Loucy (cell line): Measurements from ENCODE around the gene CTDSP2.

Source experiments
- H2AFZ ChIP-seq: fragments of 200-600 bp; sonication (generic); 2 replicates; pipeline ENCODE4 v1.6.0; 2016; ENCODE audit warnings: antibody characterized with exemption, mild to moderate bottlenecking, low read length, moderate library complexity
- H3F3A ChIP-seq: fragments of 200-600 bp; 2 replicates; pipeline ENCODE4 v1.6.0; 2016; ENCODE audit warnings: antibody characterized with exemption, low read depth, mild to moderate bottlenecking
- H3K27me3 ChIP-seq: fragments of 200-600 bp; sonication (generic); 2 replicates; pipeline ENCODE4 v1.6.1; 2014; ENCODE audit warnings: low read length, mild to moderate bottlenecking; ENCODE audit not compliant: insufficient read depth, poor library complexity, severe bottlenecking
- H3K36me3 ChIP-seq: fragments of 200-600 bp; sonication (generic); 2 replicates; pipeline ENCODE4 v1.6.1; 2016; ENCODE audit warnings: low read length; ENCODE audit not compliant: insufficient read depth
- H3K4me1 ChIP-seq: fragments of 200-600 bp; sonication (generic); 2 replicates; pipeline ENCODE4 v1.5.1; 2014; ENCODE audit warnings: low read length, mild to moderate bottlenecking; ENCODE audit not compliant: insufficient read depth, poor library complexity, severe bottlenecking
- H3K4me2 ChIP-seq: fragments of 200-600 bp; sonication (generic); 2 replicates; pipeline ENCODE4 v1.6.0; 2014; ENCODE audit warnings: antibody characterized with exemption, low read length, low read depth, mild to moderate bottlenecking; ENCODE audit not compliant: poor library complexity, severe bottlenecking
- H3K4me3 ChIP-seq: fragments of 200-600 bp; sonication (generic); 2 replicates; pipeline ENCODE4 v1.5.1; 2014; ENCODE audit warnings: low read length, mild to moderate bottlenecking, mixed read lengths; ENCODE audit not compliant: poor library complexity, severe bottlenecking
- H3K79me2 ChIP-seq: fragments of 200-600 bp; sonication (generic); 2 replicates; pipeline ENCODE4 v1.6.1; 2014; ENCODE audit warnings: low read length; ENCODE audit not compliant: insufficient read depth
- H3K9ac ChIP-seq: fragments of 200-600 bp; sonication (generic); 2 replicates; pipeline ENCODE4 v1.6.0; 2014; ENCODE audit warnings: mild to moderate bottlenecking, low read depth, low read length, moderate library complexity; ENCODE audit not compliant: poor library complexity, severe bottlenecking
- H3K9me2 ChIP-seq: fragments of 200-600 bp; sonication (generic); replicated peaks from 2 replicates; pipeline ENCODE4 v1.6.1; 2016; ENCODE audit warnings: low read depth, low read length, mixed read lengths
- H3K9me3 ChIP-seq: fragments of 200-600 bp; sonication (generic); 2 replicates; pipeline ENCODE4 v1.6.1; 2014; ENCODE audit warnings: mild to moderate bottlenecking, antibody characterized with exemption, low read length, low read depth; ENCODE audit not compliant: insufficient read depth
- H4K20me1 ChIP-seq: fragments of 200-600 bp; sonication (generic); 2 replicates; pipeline ENCODE4 v1.6.0; 2014; ENCODE audit warnings: antibody characterized with exemption, low read length, mild to moderate bottlenecking; ENCODE audit not compliant: insufficient read depth, poor library complexity, severe bottlenecking
- CTCF ChIP-seq: fragments of 200-600 bp; sonication (generic); conservative IDR thresholded peaks from 2 replicates; pipeline ENCODE4 v1.5.1; 2014; ENCODE audit warnings: mild to moderate bottlenecking, antibody characterized with exemption, low read length
- EZH2phosphoT487 ChIP-seq: fragments of 200-600 bp; IDR thresholded peaks from 2 replicates; pipeline ENCODE4 v1.6.1; 2018; ENCODE audit warnings: antibody characterized with exemption, mild to moderate bottlenecking, moderate library complexity, borderline replicate concordance

Gene CTDSP2

GRCh38 chr12:57817261-57817989 lies 29.1 kb downstream of the CTDSP2 start:
- H3K36me3 ChIP-seq: peaks cover 21% of the 10 kb centered on the region; the same call in 1 of the 2 replicates
- TF ChIP-seq CTCF: no peak
- TF ChIP-seq EZH2phosphoT487: no peak
- H3K4me3 ChIP-seq: no peak overlapping the region
- H2AFZ ChIP-seq: no peak overlapping the region
- H3K9me2 ChIP-seq: no peaks in the 10 kb centered on the region
- H3K79me2 ChIP-seq: no peaks in the 10 kb centered on the region
- no peaks in the 10 kb centered on the region for H3F3A ChIP-seq
- H3K9ac ChIP-seq: no peak overlapping the region
- no peak overlapping the region for H3K4me2 ChIP-seq
- no peaks in the 10 kb centered on the region for H3K9me3 ChIP-seq
- H3K27me3 ChIP-seq: no peaks in the 10 kb centered on the region
- H4K20me1 ChIP-seq: no peaks in the 10 kb centered on the region
- no peaks in the 10 kb centered on the region for H3K4me1 ChIP-seq

GRCh38 chr12:57816855-57817151 lies 29.7 kb downstream of the CTDSP2 start:
- Histone ChIP-seq H3K9me2 (no peaks in the 10 kb centered on the region), H3K4me1 (no peaks in the 10 kb centered on the region), H3K79me2 (no peaks in the 10 kb centered on the region), H3K27me3 (no peaks in the 10 kb centered on the region), H3F3A (no peaks in the 10 kb centered on the region), H2AFZ (no peak overlapping the region), H3K36me3 (peaks cover 14% of the 10 kb centered on the region; the same call in 1 of the 2 replicates), H3K9ac (no peak overlapping the region), H3K4me2 (no peak overlapping the region), H3K9me3 (no peaks in the 10 kb centered on the region), H3K4me3 (no peak overlapping the region), H4K20me1 (no peaks in the 10 kb centered on the region)
- no peak for TF ChIP-seq EZH2phosphoT487
- TF ChIP-seq CTCF: no peak

GRCh38 chr12:57816001-57816854 lies 30.3 kb downstream of the CTDSP2 start:
- Histone ChIP-seq H3K79me2 (no peaks in the 10 kb centered on the region), H3K4me3 (no peak overlapping the region), H3K27me3 (no peaks in the 10 kb centered on the region), H3F3A (no peaks in the 10 kb centered on the region), H3K4me2 (no peak overlapping the region), H4K20me1 (no peaks in the 10 kb centered on the region), H2AFZ (no peak overlapping the region), H3K9me3 (no peaks in the 10 kb centered on the region), H3K9ac (no peak overlapping the region), H3K4me1 (no peaks in the 10 kb centered on the region), H3K9me2 (no peaks in the 10 kb centered on the region), H3K36me3 (peaks cover 9% of the 10 kb centered on the region; the same call in 1 of the 2 replicates)
- TF ChIP-seq EZH2phosphoT487: no peak
- TF ChIP-seq CTCF: no peak
